NCI-H1105 (cell line): ENCODE measurements around the gene HS2ST1.
"Not testable (repeated sequence)": the region's sequence is repeated elsewhere in the genome, so short reads cannot be mapped to it uniquely, and the experiment has no call there.

Experiments used
- DNase-seq: peaks from one replicate; lab custom pipeline; 2025; lab: John Stamatoyannopoulos, UW

Gene HS2ST1

DNA sequence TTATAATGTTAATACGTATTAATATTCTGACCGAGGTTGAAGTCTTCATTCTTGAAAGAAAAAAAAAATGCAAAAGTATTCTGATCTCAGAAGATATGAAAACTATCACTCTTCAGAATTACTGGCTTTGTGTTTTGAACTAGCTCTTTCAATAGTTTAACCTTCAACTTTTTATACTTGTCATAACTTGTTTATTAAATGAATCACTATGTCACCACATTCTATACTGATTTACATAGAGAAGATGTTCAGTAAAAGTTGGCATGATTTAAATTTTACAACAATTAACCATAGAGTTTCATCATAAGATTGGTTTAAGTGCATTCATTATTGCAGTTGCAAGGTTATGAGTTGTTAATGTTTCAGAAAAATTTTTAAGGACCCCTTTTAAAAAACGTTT is 57.3 kb downstream of the HS2ST1 start:
- no peak for DNase-seq

DNA sequence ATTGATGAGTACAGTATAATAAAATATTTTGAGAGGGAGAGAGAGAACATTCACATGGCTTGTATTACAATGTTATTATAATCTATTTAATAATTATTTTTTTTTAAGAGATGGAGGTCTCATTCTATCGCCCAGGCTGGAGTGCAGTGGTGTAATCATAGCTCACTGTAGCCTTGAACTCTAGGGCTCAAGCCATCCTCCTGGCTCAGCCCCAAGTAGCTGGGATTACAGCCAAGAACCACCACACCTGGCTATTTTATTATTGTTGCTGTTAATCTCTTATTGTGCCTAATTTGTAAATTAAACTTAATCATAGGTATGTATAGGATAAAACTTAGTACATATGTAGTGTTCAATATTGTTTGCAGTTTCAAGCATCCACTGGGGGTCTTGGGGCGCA is 57.8 kb downstream of the HS2ST1 start:
- peak; percentile 85 for DNase-seq

DNA sequence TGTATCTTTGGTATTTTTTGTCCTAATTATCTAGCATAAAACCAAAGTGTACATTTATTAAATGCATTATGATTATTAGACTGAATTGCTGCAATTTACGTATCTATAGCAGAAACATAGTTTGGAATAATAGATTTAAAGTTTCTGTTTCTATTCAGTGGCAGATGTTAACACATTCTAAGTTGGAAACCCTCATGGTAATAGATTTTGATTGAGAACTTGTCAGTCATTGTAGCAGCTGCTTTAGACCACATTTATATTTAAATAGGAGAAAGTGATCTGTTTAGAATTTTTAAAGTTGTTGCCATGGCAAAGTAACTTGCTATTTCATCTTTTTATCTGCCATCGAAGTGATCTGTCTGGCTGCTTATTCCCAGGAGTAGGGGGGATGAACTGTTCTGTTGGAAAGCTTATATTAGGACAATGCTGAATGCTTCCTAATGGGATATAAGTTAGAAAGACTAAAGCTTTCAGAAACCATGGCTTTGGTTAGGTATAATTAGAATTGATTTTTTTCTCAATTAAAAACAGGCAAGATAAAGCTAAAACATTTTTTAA is 61.6 kb downstream of the HS2ST1 start:
- no peak for DNase-seq

DNA sequence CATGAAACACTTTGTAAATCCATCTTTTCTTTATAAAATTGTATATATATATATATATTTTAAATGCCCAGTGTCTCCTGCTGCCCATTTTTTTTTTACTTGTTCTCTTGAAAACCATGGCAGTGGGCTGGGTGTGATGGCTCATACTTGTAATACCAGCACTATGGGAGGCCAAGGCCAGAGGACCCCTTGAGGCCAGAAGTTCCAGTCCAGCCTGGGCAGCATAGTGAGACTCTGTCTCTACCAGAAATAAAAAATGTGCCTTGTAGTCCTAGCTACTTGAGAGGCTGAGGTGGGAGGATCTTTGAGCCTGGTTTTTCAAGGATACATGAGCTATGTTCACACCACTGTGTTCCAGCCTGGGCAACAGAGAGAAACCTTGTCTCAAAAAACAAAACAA is 62.2 kb downstream of the HS2ST1 start:
- DNase-seq: no peak

DNA sequence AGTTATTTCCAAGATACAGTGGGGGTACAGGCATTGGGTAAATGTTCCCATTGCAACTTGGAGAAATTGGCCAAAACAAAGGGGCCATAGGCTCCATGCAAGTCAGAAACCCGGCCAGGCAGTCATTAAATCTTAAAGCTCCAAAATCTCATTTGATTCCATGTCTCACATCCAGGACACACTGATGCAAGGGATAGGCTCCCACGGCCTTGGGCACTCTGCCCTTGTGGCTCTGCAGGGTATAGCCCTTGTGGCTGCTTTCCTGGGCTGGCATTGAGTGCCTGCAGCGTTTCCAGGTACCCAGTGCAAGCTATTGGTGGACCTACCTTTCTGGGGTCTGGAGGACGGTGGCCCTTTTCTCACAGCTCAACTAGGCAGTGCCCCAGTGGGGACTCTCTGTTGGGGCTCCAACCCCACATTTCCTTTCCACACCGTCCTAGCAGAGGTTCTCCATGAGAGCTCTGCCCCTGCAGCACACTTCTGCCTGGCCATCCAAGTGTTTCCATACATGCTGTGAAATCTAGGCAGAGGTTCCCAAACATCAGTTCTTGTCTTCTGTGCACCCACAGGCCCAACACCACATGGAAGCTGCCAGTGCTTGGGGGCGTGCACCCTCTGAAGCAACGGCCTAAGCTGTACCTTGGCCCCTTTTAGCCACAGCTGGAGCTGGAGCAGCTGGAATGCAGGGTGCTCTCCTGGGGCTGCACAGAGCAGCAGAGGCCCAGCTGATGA is 67.2 kb downstream of the HS2ST1 start:
- DNase-seq: no peak

DNA sequence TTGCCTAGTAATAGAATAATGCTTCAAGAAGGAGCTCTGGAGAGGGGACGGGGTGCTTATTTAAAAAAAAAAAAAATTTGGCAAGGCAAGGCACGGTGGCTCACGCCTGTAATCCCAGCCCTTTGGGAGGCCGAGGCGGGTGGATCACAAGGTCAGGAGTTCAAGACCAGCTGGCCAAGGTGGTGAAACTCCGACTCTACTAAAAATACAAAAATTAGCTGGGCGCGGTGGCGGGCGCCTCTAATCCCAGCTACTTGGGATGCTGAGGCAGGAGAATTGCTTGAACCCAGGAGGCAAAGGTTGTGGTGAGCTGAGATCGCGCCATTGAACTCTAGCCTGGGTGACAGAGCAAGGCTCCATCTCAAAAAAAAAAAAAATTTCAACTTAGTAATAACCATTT is 69.2 kb downstream of the HS2ST1 start:
- not testable (repeated sequence) for DNase-seq

DNA sequence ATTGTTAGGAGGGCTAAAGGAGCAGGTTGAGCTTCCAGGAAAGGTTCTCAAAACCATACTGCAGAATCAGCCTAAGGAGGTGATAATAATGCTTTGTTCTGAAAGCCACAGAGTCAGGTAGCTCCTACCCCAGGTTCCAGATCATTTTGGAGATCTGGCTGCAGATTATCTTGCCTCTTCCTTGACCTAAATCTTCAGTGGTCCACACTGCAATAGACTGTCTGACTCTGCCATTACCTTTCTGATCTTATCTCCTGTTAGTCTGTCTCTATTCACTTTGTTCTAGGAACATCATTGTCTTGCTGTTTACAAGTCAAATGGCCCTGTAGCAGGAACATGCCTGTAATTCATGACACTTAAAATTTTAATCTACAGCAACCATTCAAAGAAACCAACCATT is 73.0 kb downstream of the HS2ST1 start:
- DNase-seq: no peak

DNA sequence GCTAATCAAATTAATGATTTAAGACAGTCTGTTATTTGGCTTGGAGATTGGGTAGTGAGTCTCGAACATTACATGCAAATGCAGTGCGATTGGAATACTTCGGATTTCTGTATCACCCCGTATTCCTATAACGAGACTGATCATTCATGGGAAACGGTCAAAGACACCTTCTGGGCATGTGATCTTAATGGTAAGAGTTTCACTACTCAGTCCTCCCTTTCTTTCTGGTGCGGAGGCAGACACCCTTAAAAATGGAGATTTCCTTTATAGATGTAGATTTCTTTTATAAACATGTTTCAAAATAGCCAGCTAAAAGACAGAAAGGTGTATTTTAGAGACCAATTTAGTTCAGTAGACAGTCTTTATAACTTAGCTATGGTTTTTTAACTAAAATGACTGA is 74.4 kb downstream of the HS2ST1 start:
- no peak for DNase-seq

DNA sequence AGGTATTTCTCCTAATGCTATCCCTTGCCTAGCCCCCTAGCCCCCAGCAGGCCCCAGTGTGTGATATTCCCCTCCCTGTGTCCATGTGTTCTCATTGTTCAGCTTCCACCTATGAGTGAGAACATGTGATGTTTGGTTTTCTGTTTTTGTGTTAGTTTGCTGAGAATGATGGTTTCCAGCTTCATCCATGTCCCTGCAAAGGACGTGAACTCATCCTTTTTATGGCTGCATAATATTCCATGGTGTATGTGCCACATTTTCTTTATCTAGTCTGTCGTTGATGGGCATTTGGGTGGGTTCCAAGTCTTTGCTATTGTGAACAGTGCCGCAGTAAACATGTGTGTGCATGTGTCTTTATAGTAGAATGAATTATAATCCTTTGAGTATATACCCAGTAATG is 75.3 kb downstream of the HS2ST1 start:
- not testable (repeated sequence) for DNase-seq

DNA sequence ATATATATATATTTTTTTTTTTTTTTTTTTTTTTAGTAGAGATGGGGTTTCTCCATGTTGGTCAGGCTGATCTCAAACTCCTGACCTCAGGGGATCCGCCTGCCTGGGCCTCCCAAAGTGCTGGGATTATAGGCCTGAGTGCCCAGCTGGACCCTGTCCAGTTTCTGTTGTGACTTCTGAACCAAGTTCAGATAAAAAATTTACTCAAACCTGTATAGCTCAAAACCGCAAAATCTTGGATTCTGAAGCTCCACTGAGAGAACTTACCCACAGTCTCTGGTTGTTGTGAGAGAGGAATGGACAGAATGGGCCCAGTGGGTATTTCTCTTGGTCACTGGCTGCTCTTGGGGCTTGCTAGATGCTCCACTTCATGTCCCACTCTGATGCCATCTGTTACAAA is 76.4 kb downstream of the HS2ST1 start:
- no peak for DNase-seq

DNA sequence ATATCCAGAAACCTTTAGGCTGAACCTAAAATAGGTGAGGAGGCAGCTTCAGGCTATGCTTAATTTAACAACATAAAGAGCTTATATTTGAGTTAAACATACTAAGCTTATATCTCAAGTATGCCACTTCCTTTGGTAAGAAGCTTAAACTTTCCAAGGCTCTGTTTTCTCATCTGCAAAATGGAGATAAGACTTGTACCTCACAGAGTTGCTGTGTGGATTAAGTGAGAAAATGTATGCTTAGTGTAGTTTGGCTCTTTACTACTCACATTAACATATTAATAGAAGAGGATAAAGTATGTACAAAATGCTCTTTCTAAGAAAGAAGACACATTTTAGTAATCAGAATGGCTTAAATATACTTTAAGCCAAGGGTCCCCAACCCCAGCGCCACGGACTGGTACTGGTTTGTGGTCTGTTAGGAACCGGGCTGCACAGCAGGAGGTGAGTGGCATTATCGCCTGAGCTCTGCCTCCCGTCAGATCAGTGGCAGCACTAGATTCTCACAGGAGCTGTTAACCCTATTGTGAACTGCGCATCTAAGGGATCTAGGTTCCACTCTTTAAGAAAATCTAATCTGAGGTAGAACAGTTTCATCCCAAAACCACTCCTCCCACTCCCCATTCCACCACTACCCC is 77.2 kb downstream of the HS2ST1 start:
- DNase-seq: no peak

DNA sequence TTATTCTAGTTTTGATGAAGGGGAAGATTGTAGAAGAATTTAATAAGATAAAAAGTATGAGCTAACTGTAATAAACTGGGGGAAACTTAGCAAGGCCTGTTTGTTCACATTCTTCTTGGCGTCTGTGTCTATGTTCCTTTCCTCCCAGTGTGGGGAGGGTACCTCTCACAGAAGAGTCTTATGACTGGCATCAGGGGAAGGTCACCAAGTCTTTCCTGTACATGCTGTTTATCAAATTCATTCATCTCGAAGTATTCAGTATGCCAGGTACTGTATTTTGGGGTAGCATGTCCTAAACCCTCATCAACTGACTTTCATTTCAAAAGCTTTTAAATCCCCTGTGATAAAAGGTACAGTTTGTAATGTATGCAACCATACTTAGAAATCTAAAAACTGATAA is 78.4 kb downstream of the HS2ST1 start:
- no peak for DNase-seq

DNA sequence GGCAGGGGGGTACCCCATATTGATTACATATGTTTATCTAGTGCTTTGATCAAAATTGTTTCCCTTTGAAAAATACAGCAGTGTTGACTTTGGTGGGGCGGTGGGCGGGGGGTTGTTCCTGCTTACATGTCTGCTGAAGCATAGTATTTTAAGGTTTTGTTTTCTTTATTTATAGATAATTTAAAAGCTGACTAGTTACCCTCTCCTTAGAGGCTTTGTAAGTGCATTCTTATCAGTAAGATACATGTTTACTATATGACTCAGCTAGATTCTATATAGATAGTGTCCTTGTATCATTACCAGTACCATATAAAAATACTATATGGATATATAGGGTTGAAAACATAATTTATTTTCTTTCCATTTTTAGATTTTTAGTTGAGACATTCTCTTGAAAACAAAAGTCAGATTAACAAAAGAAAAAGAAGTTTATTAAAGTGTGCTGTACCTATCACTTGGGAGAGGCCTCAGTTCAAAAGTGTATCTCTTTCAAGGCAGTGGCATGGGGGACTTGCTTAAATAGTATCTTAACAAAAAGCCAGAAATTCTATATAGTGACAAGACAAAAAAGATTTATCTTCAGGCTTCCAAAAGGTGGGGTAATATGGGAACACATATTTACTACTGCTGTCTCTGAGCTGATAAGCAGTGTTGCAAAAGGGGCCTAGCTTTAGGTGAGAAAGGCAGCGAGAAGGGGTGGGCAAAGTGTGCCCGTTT is 79.0 kb downstream of the HS2ST1 start:
- DNase-seq: no peak

DNA sequence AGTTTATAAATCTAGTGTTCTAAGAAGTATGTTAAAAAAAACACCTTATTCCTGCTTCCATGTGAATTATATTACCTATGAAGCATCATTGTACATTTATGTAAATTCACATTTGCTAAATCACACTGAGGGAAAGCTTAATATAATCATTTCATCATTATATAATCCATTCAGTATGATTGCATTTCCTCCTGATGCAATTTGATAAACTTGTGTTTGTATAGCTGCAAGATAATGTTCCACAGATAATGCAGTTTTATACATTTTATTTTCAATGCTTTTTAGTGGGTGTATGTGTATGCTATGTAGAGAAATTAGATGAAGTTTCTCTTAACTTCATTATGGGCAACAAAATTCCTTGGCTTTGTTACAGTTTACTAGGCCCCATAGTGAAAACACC is 79.6 kb downstream of the HS2ST1 start:
- DNase-seq: no peak

DNA sequence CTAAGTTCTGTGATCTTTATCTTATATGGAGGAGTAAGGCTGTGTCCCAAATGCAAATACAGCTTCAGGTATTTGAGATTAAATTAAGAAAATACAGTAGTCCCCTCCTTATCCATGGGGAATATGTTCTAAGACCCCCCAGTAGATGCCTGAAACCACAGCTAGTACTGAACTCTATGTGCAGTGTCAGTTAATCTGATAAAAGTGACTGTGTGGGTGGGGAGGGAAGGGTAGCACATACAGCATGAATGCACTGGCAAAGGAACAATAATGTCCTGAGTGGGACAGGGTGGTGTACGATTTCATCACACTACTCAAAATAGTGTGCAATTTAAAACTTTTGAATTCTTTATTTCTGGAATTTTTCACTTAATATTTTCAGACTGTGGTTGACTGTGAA is 83.1 kb downstream of the HS2ST1 start:
- DNase-seq: no peak

DNA sequence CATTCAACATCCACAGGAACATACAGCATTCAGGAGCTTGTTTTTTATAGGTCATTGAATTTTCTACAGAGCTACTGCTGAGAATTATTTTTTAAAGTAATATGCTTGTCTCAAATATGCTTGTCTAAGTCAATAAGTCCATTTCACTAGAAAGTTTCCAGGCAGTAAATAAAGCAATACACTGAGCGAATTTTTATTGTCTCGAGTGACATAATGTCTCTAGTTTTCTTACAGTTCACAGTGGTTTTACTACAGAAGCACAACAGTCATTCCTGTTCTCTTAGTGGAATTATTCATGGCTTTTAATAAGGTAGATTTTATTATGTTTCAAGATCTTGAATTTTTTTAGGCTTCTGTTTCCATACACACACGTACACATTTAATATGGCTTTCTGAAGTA is 83.8 kb downstream of the HS2ST1 start:
- no peak for DNase-seq

DNA sequence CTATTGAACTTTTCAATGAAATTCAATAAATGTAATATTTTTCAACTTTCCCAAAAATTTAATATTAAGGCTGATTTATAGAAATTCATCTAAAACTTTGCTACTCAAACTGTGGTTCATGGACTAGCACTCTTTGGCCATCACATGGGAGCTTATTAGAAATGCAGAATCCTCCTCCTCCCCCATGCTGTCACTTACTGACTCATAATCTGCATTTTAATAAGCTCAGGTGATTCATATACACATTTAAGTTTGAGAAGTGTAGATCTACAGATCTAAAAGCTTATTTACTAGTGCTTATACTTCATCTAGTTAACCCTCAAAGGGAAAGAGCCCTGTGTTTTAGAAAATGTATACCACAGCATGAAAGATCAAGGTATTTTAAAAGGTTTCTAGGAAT is 84.3 kb downstream of the HS2ST1 start:
- DNase-seq: no peak

DNA sequence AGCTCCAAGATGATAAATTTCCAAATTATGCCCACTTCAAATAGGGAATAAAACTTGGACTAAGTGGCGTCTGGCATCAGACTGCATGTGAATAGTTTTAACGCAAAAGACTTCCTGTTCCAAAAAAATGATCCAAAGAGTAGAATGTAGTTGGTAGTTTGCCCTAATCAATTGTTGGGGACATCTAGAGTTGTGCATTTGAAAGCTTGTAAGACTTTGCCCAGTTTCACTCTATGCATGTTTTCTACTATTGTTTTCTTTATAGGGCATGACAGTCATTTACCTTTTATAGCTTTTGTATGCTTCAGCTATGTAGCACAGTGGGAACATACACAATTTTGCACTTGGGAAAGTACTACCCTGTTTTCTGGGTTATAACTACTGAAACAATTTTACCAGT is 86.0 kb downstream of the HS2ST1 start:
- DNase-seq: no peak

DNA sequence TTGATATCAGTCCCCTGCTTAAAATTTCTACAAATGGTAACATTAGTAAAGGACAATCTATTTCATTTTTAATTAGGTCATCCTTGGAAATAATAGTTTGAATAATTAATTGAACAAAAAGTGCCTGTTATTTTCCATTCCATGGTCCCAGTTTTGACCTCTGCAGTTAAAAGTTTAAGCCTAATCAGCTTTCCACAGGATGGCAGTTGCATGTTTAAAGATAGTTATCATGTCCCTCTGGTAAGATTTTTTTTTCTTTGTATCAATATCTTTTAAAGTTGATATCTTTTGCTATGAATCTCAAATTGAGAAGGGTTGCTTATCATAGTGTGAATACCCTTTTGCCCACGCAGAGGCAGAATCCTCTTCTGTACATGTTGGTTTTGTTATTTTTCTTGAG is 90.4 kb downstream of the HS2ST1 start:
- DNase-seq: no peak

DNA sequence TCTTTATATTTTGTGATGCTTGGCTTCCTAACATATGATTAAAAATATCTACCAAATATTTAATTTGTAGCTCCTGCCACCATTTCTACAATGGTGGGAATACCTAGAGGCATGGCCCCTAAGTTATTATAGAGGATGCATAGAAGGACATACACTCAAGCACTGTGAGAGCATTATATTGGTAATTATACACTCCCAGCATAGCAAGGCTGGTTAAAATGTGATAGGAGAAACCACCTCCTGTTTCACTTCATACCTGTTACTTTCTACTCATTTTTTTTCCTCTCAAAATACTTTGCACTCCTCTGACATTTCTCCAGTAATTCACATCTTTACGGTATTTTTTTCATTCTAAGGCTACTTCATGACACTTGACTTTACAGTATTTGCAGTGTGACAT is 92.9 kb downstream of the HS2ST1 start:
- DNase-seq: no peak

DNA sequence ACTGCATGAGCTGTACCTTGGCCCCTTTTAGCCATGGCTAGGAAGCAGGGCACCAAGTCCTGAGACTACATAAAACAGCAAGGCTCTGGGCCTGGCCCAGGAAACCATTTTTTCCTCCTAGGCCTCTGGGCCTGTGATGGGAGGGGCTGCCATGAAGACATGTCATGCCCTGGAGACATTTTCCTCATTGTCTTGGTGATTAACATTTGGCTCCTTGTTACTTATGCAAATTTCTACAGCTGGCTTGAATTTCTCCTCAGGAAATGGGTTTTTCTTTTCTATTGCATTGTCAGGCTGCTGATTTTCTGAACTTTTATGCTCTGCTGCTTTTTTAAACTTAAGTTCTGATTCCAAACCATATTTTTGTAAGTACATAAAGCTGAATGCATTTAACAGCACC is 99.0 kb downstream of the HS2ST1 start:
- DNase-seq: not testable (repeated sequence)

DNA sequence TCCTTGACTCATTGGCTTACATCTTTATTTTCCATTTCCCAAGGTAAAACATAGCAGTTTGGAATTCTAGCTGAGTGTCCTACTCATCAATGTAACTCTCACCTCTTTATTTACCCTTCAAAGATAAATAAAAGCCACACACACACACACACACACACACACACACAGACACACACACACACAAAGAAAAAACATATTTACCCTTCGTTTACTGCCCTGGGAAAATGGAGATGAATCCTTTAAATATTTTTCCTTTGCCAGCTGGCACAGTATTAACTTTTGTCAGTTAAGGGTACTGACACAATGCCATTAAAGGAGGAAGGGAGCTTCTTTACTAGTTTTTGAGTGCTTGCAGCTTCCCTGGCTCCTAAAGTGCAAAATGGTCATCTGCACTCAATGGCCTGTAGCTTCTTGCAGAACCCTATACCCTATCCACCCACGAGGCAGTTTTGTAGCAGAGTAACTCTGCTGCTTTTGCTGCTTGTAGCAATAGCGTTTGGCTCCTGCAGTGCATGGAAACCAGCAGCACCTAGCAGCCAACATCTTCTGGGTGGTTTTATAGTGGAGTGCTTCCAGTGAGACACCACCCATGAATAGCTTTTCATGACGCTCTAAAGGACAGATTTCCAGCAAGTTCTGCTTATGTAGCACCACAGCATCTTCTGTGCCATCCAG is 103.7 kb downstream of the HS2ST1 start:
- DNase-seq: no peak

DNA sequence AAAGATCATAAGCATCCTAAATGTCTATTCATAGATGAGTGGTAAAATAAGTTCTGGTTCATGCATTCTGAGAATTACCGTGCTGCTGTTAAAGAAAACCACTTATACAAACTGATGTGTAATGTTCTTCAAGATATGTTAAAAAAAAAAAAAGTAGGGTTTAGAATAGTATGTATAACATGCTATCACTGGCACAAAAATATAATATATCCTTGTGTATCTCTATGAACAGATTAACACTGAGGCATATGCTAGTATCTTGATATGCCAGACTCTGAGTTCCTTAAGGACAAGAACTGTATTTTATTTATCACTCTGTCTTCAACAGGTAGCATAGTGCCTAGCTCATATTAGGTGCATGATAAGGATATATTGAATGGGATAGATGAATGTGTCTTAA is 108.9 kb downstream of the HS2ST1 start:
- DNase-seq: no peak
